ENCODE measurements around the gene UBQLN4.
A peak's percentile ranks its signal among the peaks of the same experiment; 100 is the strongest.

The UBQLN4 gene

DNA sequence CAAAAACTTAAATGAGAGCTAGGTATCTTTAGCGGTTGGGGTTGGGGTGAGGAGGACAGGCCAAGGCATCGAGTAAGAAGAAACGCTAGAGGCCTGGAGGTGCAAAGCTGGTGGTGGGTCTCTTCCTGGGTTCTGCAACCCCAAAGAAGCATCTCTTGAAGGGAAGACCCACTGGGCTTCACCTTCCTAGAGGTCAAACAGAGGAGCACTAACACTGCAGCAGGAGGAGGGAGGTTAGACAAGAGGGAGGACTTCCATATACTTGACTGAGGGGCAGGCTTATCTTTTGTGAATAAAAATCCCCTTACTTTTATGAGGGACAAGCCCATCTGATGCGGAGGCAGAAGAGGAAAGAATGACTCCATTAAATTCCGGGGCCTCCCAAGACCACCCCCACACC lies 26.2 kb upstream of the UBQLN4 start:
- peaks cover 1% of the 10 kb centered on the region; the same call in 1 of the 2 replicates for H3K27me3 ChIP-seq (replicated peaks; ENCODE audit: control insufficient read depth, insufficient read depth, low read length)
- H3K4me3 ChIP-seq (replicated peaks; ENCODE audit: low read depth, low read length): no peak overlapping the region
- TF ChIP-seq, protein P1, sequence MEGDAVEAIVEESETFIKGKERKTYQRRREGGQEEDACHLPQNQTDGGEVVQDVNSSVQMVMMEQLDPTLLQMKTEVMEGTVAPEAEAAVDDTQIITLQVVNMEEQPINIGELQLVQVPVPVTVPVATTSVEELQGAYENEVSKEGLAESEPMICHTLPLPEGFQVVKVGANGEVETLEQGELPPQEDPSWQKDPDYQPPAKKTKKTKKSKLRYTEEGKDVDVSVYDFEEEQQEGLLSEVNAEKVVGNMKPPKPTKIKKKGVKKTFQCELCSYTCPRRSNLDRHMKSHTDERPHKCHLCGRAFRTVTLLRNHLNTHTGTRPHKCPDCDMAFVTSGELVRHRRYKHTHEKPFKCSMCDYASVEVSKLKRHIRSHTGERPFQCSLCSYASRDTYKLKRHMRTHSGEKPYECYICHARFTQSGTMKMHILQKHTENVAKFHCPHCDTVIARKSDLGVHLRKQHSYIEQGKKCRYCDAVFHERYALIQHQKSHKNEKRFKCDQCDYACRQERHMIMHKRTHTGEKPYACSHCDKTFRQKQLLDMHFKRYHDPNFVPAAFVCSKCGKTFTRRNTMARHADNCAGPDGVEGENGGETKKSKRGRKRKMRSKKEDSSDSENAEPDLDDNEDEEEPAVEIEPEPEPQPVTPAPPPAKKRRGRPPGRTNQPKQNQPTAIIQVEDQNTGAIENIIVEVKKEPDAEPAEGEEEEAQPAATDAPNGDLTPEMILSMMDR (IDR thresholded peaks at IDR 0.05; ENCODE audit: insufficient read depth, low read length, poor library complexity, severe bottlenecking): no peak
- no peak for DNase-seq (ENCODE audit: extremely low read depth, insufficient read length)
- H3K36me3 ChIP-seq (ENCODE audit: control insufficient read depth, insufficient read depth, low read length): no peaks in the 10 kb centered on the region

DNA sequence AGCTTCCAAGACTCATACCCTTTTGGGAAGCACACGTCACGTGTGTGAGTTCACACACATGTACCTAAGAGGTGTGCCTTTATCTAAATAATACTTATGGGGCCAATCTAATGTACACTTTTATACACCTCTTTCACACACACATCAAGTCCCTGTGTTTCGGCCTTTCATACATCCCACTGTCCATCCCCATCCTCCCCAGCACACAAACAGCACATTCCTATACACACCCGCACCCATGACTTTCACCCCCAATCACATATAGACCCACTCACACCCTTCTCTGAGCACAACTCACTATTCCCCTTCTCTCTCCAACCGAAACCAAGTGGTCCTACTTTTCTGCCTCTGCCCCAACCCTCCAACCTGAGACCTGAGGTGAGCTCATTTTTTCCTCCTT lies 25.1 kb upstream of the UBQLN4 start:
- no peak for DNase-seq (ENCODE audit: extremely low read depth, insufficient read length)
- TF ChIP-seq, protein P1 (IDR thresholded peaks at IDR 0.05; ENCODE audit: insufficient read depth, low read length, poor library complexity, severe bottlenecking): no peak
- no peak overlapping the region for H3K4me3 ChIP-seq (replicated peaks; ENCODE audit: low read depth, low read length)
- peaks cover 1% of the 10 kb centered on the region; the same call in 1 of the 2 replicates for H3K27me3 ChIP-seq (replicated peaks; ENCODE audit: control insufficient read depth, insufficient read depth, low read length)
- no peaks in the 10 kb centered on the region for H3K36me3 ChIP-seq (ENCODE audit: control insufficient read depth, insufficient read depth, low read length)

DNA sequence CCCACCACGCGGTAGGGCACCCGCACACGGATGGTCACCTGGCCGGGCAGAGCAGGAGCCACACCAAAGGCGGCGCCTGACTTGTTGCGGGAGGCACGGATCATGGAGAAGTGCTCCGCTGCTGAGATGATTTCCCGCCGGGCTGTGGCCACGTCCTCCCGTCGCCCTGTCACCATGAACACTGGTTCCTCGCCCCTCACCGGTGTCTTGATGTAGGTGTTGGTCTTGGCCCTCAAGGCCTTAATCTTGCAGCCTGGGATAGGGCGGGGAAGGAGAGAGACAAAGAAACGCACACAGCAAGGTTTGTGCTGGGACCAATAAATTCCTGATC lies 23.8 kb upstream of the UBQLN4 start:
- H3K4me3 ChIP-seq (replicated peaks; ENCODE audit: low read depth, low read length): no peak overlapping the region
- TF ChIP-seq, protein P1 (IDR thresholded peaks at IDR 0.05; ENCODE audit: insufficient read depth, low read length, poor library complexity, severe bottlenecking): no peak

DNA sequence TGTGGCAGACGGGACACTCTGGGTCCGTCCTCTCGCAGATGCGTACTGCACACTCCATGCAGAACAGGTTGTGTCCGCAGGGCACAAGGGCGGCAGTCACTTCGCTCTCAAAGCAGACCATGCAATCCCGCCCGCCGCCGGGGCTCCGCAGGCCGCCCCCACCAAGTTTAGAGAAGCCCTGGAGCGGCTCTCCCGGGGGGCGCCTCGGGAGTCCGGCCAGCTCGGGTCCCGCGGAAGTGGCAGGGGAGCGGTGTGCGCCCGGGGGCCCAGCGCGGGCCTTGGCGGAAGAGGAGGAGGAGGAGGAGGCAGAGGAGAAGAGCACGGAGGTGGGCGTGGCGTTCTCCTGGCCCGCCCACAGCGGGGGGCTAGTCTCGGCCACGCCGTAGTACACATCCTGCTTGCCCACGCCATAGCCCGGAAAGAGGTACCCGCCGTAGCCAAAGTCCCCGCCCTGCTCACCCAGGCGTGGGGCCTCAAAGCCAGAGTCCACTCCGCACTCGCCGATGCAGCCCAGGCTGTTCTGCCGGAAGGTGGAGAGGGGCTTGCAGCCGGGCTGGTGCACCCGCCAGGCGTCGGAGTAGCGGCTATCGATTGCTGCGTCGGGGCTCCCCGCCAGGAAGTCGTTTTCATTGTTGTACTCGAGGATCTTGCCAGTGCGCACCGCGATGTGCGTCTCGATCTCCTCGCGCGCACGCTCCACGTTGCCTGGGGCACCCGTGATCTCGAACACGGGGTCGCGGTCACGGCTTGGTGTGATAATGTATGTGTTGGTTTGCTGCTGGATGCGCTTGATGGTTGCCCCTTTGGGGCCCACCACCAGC lies 23.2 kb upstream of the UBQLN4 start:
- TF ChIP-seq, protein P1 (IDR thresholded peaks at IDR 0.05; ENCODE audit: insufficient read depth, low read length, poor library complexity, severe bottlenecking): no peak
- peak; percentile 90 for DNase-seq (ENCODE audit: extremely low read depth, insufficient read length)
- H3K4me3 ChIP-seq (replicated peaks; ENCODE audit: low read depth, low read length): peak overlapping the region; percentile 20; the same call in 1 of the 2 replicates

More for the DNA sequence above, 23.8 kb upstream of the UBQLN4 start:
- Histone ChIP-seq H3K27me3 (replicated peaks; ENCODE audit: control insufficient read depth, insufficient read depth, low read length) (peaks cover 1% of the 10 kb centered on the region; the same call in 1 of the 2 replicates), H3K36me3 (ENCODE audit: control insufficient read depth, insufficient read depth, low read length) (no peaks in the 10 kb centered on the region)
- DNase-seq (ENCODE audit: extremely low read depth, insufficient read length): no peak

DNA sequence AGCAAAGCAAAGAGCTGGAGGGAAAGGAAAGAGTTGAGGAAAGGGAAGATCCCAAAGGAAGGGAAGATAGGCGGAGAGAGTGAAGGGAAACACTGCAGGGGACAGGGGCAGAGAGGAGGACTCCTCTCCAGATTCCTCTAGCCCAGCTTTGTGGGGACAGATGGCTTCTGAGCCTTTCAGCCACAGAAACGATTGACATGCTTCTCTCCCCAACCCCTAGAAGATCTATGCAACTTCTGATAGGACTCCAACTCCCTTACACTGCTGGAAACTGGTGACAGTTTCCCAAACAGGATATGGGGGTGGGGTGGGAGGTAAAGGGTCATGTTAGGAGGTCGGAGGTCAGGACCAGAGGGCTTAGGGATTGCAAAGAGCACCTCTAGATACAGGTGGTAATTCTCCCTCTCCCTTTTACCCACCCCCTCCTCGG lies 22.2 kb upstream of the UBQLN4 start:
- no peak for DNase-seq (ENCODE audit: extremely low read depth, insufficient read length)
- Histone ChIP-seq H3K4me3 (replicated peaks; ENCODE audit: low read depth, low read length) (no peak overlapping the region), H3K27me3 (replicated peaks; ENCODE audit: control insufficient read depth, insufficient read depth, low read length) (no peaks in the 10 kb centered on the region; the same call in 1 of the 2 replicates), H3K36me3 (ENCODE audit: control insufficient read depth, insufficient read depth, low read length) (no peaks in the 10 kb centered on the region)
- TF ChIP-seq, protein P1 (IDR thresholded peaks at IDR 0.05; ENCODE audit: insufficient read depth, low read length, poor library complexity, severe bottlenecking): no peak

More for the DNA sequence above, 23.2 kb upstream of the UBQLN4 start:
- peaks cover 1% of the 10 kb centered on the region; the same call in 1 of the 2 replicates for H3K27me3 ChIP-seq (replicated peaks; ENCODE audit: control insufficient read depth, insufficient read depth, low read length)
- H3K36me3 ChIP-seq (ENCODE audit: control insufficient read depth, insufficient read depth, low read length): no peaks in the 10 kb centered on the region

Data from GM06990 (cell line).